Vagina (tissue), 2 donors: ENCODE data around the gene CCDC9B.

Experiments
- CTCF ChIP-seq, 3 experiments: fragments of 450-650 bp in 2 of 3; fragments of 200-600 bp in 1 of 3; sonication (generic) in 1 of 3; IDR thresholded peaks; one replicate each; pipeline ENCODE4 v1.5.1; 2017 to 2019; ENCODE audit warnings: antibody characterized with exemption in 3 of 3, mild to moderate bottlenecking in 2 of 3, moderate library complexity in 2 of 3
- POLR2A ChIP-seq, 2 donors: fragments of 450-650 bp; IDR thresholded peaks; one replicate each; pipeline ENCODE4 v1.6.1; 2017; ENCODE audit warnings: antibody characterized with exemption in 2 of 2, mild to moderate bottlenecking in 2 of 2, moderate library complexity in 2 of 2

GRCh38 chr15:40325188-40325587 lies 15.6 kb downstream of the CCDC9B start:
- TF ChIP-seq CTCF (IDR thresholded peaks at IDR 0.05) (no peak), POLR2A (IDR thresholded peaks at IDR 0.05) (no peak)
